SK-N-SH (cell line): Measurements from ENCODE around the gene POLR3C. TPM values are rescaled to one million over a fixed set of nuclear protein-coding genes. Genes with fewer than 3 reads are reported as not detected.

Experiments used
- CTCF ChIP-seq: fragments of 200-600 bp; sonication (generic); IDR thresholded peaks from 2 replicates; pipeline ENCODE4 v1.6.1; 2017; ENCODE audit warnings: antibody characterized with exemption, mild to moderate bottlenecking, moderate library complexity
- ELF1 ChIP-seq: IDR thresholded peaks from 2 replicates; pipeline ENCODE4 v1.4.0; 2012
- EP300 ChIP-seq, 2 experiments: IDR thresholded peaks; 2 replicates each; pipeline versions ENCODE4 v1.4.0 to v1.6.1; 2012; ENCODE audit warnings: borderline replicate concordance in 1 of 2, low read depth in 1 of 2, low read length in 1 of 2
- FOXJ3 ChIP-seq: sonication (generic); formaldehyde crosslinking; IDR thresholded peaks from 2 replicates; pipeline ENCODE4 v1.5.1; 2020; ENCODE audit warnings: mild to moderate bottlenecking, missing genetic modification reagents
- FOXM1 ChIP-seq: IDR thresholded peaks from 2 replicates; pipeline ENCODE4 v1.4.0; 2012; ENCODE audit warnings: low read depth, mild to moderate bottlenecking
- GABPA ChIP-seq: IDR thresholded peaks from 2 replicates; pipeline ENCODE4 v1.4.0; 2012; ENCODE audit warnings: low read depth, mild to moderate bottlenecking
- NRF1 ChIP-seq: IDR thresholded peaks from 2 replicates; pipeline ENCODE4 v1.6.1; 2012; ENCODE audit warnings: low read depth, mild to moderate bottlenecking, low read length
- PBX3 ChIP-seq: IDR thresholded peaks from 2 replicates; pipeline ENCODE4; 2012
- RAD21 ChIP-seq: IDR thresholded peaks from 2 replicates; pipeline ENCODE4 v1.6.1; 2012; ENCODE audit warnings: mild to moderate bottlenecking, low read length
- REST ChIP-seq: IDR thresholded peaks from 2 replicates; pipeline ENCODE4 v1.6.1; 2012; ENCODE audit warnings: mild to moderate bottlenecking, low read depth, low read length, moderate library complexity
- RFX5 ChIP-seq: IDR thresholded peaks from 2 replicates; pipeline ENCODE4 v1.6.1; 2012; ENCODE audit warnings: mild to moderate bottlenecking, improper control_type of control experiment, low read length
- RXRA ChIP-seq: IDR thresholded peaks from 2 replicates; pipeline ENCODE4 v1.4.0; 2012; ENCODE audit warnings: low read depth, mild to moderate bottlenecking, borderline replicate concordance
- TAF1 ChIP-seq: IDR thresholded peaks from 2 replicates; pipeline ENCODE4 v1.6.1; 2012; ENCODE audit warnings: low read depth, mild to moderate bottlenecking, low read length, moderate library complexity, borderline replicate concordance
- ZBTB33 ChIP-seq: IDR thresholded peaks from 2 replicates; pipeline ENCODE4 v1.4.0; 2012; ENCODE audit warnings: low read depth, borderline replicate concordance
- polyA plus RNA-seq, 3 experiments: library from polyadenylated mRNA; depleted of rRNA; stranded (reverse); fragments of >200 nt; gene quantifications; 2 replicates each; pipeline ENCODE4 v1.2.3, GENCODE V29; 2012

POLR3C gene
- polyA plus RNA-seq, 1 of the 3 experiments (the other 2 are of a cell fraction) = 34.1 TPM

- TF ChIP-seq NRF1 (no peak), CTCF (peak; percentile 99), GABPA (no peak), PBX3 (peak; percentile 76), REST (peak; percentile 58; the same call in 1 of the 2 replicates), FOXM1 (peak; percentile 28; the same call in 1 of the 2 replicates), RXRA (no peak), FOXJ3 (no peak), RFX5 (no peak), TAF1 (0 out of 2 replicates have a peak, but pooled peaks have one; percentile 6), ELF1 (peak; percentile 85), RAD21 (peak; percentile 95), ZBTB33 (no peak), EP300 (IDR thresholded peaks at IDR 0.05; ENCODE audit: borderline replicate concordance in 1 of 2, low read depth in 1 of 2, low read length in 1 of 2) (peak; percentile 29 to 76; a peak in 3 of 4 replicates)
Observed at GRCh38 chr1:145891587-145892485, 67.8 kb downstream of the POLR3C start (continued).
